Measurements from ENCODE around the gene TM4SF4.
"Not testable (repeated sequence)": the region's sequence is repeated elsewhere in the genome, so short reads cannot be mapped to it uniquely, and the experiment has no call there.

The TM4SF4 gene, protein sequence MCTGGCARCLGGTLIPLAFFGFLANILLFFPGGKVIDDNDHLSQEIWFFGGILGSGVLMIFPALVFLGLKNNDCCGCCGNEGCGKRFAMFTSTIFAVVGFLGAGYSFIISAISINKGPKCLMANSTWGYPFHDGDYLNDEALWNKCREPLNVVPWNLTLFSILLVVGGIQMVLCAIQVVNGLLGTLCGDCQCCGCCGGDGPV

DNA sequence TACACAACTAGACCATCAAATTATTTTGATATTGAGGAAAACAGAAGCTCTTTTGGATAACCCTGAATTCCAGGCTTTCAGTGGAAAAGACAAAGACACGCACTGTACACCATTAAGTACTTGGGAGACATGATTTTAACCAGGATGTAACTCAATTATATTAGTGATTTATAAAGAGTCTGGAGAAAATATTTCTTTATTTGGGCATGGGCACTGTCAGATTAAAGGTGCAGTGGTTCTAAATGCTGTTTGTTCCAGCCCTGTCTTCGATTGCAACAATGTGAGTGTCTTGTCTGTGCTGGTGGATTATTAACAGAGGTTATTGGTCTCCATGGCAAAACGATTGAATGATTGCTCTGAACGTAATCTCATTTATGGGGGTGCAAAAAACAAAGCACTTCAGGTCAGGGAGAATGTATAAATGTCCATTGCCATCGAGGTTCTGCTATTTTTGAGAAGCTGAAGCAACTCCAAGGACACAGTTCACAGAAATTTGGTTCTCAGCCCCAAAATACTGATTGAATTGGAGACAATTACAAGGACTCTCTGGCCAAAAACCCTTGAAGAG, at the start of gene TM4SF4:
Gene TM4SF4, plus strand, starts transcription at position 448 of the 568 bp plus-strand sequence. CDS start 181 bp downstream, outside the sequence.
- no peak for DNase-seq (ENCODE audit: low read depth)

DNA sequence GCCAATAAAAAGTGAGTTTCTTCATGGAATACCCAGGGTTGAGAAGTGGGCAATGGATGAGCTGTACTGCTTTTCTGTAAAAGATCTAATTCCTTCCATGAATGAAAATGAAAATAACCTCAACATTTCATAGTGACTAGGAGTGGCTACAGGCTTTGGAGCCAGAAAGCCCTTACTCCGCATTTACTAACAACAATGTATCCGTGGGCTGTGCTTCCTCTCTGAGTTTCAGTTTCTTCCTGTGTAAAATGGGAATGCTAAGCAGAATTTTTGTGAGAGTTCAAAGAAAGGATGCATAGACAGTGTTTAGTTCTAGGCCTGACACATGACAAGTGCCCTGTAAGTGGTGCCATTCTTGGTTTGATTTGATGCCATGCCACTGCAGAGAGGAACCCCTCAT, 49.6 kb upstream of the TM4SF4 start:
- no peak for DNase-seq (ENCODE audit: low read depth)

DNA sequence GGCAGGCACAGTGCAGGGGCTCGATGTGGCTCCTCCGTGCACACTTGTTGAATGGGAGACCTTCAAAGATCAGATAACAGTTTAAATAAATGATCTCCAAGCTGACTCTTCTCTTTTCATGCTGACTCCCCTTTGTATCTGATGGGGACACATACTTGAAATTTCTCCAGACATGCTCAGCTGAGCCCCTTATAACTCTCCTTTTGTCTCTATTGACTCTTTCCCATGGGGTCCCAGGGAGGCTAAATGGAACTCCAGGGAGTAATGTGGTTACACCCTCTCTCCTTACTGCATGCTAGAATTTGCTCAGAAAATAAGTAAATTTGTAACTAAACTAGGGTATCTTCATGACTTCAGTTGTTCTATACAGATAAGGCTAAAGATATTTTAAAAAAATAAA, 48.2 kb upstream of the TM4SF4 start:
- no peak for DNase-seq (ENCODE audit: low read depth)

DNA sequence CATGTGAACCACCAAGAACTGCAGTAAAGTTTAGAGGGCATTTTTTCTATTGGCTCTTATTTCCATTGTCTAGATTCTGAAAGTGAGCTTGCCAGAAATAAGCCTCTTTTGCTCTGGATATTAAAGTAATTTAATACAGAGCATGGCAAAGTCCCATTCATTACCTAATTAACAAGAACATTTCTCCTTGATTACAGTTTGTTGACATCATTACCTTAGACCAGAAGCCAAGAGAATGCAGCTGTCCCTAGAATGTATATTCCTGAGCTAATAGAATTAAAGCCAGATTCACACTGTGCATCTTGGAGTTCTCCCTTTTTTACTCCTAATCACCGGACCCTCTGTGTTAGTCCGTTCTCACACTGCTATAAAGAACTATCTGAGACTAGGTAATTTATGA, 46.4 kb upstream of the TM4SF4 start:
- DNase-seq (ENCODE audit: low read depth), result no peak

DNA sequence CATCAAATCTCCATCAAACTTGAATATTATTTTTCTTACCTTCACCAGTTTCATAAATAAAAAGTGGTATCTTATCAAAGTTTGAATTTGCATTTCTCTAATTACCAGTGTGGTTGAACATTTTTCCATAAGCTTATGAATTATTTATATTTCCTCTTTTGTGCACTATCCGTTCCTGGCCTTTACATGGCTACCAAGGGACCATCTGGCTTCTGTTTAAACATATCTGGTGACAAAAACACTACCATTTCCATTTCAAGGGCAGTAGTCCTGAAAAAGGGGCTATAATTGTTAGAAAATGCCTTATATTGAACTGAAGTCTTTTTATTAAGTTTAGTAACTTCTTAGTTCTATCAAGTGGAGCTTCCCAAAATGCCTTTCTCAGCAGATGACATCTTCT, 44.3 kb upstream of the TM4SF4 start:
- DNase-seq (ENCODE audit: low read depth), result no peak

DNA sequence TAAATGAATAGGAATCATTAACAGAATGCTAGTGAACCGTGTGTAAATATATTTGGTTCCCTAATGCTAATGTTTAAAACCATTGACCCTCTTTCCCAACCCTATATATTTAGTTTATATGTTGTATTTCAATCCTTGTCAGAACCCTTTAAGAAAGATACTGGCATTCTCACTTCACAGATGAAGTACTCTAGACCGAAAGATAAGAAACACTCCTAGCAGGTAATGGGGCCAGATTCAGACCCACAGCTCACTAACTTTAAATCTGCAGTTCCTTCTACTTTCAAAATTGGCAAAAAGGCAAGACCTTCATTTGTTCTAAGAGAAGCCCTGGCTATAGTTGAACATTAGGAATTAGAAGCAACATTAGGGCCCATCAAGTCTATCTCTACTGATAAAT, 42.3 kb upstream of the TM4SF4 start:
- DNase-seq (ENCODE audit: low read depth), result no peak

DNA sequence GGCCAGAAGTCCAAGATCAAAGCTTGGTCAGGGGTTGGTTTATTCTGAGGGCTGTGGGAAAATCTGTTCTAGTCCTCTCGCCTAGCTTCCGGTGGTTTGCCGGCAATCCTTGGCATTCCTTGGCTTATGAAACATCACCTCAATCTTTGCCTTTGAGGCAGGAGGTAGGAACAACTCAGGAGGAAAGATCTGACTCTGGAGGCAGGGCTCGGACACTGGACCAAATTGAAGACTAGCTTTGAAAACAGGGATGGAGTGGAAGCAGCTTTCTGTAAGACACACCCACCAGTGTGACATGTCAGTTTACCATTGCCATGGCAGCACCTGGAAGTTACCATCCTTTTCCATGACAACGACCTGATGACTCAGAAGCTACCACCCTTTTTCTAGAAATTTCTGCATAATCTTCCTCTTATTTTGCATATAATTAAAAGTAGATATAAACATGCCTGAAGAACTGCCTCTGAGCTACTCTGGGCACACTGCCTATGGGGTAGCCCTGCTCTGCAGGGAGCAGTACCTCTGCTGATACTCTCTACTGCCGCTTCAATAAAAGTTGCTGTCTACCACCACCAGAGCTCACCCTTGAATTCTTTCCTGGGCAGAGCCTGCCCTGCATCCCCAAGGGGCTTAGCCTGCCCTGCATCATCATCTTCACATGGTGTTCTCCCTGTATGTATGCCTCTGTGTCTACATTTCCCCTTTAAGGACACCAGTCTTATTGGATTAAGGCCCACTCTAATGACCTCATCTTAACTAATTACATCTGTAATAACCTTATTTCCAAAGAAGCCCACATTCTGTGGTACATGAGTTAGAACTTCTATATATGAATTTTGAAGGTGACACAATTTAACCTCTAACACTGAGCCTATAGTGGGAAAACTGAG, 38.3 kb upstream of the TM4SF4 start:
- no peak for DNase-seq (ENCODE audit: low read depth)

DNA sequence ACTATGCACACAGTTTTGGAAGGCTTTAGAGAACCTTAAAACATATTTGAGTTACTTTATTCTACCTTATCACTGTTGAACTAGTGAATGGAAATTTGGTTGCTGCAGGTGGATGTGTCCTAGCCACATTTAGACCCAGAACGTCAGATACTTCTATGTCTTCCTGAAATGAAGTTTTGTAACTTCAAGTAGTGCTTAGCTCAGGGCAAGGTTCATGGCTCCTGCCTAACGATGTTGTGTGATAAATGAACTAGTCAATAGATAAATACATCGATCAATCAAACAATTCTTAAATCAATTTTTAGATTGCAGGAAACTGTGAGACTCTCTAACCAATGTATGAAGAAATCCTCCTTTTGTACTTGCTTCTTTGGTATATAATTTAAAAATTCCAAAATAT, 37.2 kb upstream of the TM4SF4 start:
- DNase-seq (ENCODE audit: low read depth), result no peak

DNA sequence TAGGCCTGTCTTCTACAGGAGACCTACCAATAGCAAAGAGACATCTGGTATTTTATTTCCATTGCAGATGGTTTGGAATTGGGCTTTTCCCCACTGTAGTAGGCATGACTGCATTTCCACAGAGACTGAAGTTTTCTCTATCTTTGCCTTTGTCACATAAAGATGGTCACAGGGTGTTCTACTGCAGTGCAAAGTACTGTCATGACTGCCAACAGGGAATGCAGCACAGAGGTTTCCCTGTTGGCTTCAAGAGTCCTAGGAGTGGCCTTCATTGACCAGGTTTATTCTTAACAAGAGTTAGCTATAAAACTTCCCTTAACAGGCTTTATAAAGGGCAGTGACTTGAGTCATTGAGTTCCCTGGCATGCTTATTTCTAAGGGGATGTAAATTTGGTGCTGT, 36.8 kb upstream of the TM4SF4 start:
- no peak for DNase-seq (ENCODE audit: low read depth)

DNA sequence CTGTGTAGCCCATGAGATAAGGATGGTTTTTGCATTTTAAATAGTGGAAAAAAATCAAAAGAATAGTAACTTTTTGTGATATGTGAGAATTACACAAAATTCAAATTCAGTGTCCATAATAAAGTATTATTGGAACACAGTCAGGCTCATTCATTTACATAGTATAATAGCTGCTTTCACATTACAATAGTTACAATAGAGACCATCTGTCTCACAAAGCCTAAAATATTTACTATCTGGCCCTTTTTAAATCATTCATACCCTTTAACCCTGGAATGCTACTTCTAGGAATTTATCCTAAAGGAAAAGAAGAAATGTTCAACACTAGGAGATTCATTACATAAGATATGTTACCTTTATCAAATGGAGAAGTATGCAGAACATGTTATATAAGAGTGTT, 35.5 kb upstream of the TM4SF4 start:
- no peak for DNase-seq (ENCODE audit: low read depth)

DNA sequence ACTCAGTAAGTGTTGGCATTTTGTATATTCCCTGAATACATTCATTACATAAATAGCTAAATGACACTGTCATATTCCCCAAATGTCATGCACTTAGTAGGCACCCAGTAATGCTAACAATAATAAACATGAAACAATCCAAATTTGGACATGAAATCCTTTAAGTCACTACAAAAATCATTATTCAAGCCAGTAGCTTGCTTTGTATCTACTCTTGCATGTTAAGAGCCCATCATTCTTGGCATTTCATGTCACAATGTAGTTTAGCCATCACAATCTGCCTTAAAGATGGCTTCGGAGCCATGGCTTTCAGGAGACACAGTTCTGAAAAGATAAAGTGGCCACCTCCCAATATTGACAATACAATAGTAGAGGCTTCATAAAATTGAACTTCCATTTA, 32.9 kb upstream of the TM4SF4 start:
- no peak for DNase-seq (ENCODE audit: low read depth)

DNA sequence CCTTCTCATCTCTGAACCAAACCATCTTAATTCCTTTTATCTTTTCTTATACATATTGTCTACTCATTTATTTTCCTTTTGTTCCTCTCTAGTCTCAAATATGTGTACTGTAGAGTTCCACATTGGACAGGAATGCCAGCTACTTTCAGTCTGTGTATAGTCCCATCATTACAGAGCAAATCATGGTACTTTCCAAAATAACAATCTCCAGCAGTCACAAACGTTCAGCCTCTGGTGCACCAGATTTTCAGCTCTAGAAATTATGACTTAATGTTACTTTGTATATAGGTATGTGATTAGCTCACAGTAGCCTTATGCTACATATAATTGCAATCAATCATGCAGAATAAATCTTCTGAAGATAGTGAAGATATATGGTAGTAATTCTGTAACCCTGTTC, 32.5 kb upstream of the TM4SF4 start:
- DNase-seq (ENCODE audit: low read depth), result no peak

DNA sequence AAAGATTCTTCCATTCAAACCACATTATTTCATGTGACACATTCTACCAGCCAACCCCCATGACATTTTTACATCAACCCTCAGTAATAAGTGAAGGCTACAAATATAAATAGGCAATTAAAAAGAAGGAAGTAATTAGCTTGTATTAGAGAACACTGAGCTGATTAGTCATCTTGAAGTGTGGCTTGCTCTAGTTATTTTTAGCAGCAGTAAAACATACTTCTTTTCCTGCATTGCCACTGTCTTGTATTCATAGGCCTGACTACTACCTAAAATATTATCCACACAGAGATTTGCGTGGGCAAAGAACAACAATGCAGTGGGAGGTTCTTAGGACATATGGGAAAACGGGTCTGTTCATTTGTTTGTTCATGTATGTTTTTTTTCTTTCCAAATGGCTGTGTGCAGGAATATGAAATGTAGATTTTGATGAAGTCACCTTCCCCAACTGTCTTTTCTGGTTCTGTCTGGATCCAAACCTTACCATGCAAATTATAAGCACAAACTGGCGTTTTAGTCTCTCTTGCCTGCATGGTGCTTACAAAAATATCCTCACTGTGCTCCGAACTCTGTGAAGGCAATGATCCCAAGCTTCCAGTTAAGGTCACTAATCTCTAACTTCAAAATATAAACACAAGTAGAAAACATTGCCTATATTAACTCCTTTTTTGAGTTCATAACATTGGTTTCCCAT, 31.5 kb upstream of the TM4SF4 start:
- no peak for DNase-seq (ENCODE audit: low read depth)

DNA sequence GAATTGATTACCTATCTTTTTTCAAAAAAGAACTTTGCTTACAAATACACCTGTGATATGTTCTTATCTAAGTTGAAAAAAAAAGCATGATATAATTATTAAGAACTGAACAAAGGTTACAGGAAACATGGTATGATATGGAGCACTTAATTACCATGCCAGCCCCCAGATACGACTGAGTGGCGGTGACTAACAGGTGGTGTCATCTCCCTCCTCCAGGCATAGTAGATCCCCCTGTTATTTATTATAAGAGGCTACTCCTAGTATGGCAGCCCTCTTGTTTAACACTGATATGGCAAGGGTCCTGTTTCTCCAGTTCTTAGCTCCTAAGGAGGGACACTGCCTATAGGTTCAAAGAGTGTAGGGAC, 31.0 kb upstream of the TM4SF4 start:
- no peak for DNase-seq (ENCODE audit: low read depth)

DNA sequence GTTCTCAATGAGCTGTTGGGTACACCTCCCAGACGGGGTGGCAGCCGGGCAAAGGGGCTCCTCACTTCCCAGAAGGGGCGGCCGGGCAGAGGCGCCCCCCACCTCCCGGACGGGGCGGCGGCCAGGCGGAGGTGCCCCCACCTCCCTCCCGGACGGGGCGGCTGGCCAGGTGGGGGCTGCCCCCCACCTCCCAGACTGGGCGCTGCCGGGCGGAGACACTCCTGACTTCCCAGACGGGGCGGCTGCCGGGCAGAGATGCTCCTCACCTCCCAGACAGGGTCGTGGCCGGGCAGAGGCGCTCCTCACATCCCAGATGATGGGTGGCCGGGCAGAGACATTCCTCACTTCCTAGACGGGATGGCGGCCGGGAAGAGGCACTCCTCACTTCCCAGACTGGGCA, 29.6 kb upstream of the TM4SF4 start:
- DNase-seq (ENCODE audit: low read depth), result not testable (repeated sequence)

DNA sequence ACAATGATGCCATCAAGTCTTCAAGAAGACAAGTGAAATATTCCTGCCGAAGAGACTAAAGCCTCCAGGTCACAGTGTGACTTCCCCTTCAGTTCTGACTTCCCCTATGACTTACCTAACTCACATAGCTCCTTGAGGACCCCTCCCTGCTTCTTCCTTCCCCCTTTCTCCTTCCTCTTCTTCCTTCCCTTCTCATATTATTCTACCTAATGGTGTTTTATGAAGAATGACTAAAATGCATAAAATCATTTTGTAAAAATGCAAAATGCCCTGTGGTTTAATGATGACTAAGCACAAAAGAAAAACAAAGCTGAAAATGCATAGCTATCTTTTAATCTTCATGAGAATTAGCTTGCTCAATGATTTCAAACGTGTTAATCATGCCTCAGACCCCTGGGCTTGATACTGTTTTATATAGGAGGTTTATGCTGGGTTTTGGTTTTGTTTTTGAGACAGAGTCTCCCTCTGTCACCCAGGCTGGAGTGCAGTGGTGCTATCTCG, 26.1 kb upstream of the TM4SF4 start:
- no peak for DNase-seq (ENCODE audit: low read depth)

DNA sequence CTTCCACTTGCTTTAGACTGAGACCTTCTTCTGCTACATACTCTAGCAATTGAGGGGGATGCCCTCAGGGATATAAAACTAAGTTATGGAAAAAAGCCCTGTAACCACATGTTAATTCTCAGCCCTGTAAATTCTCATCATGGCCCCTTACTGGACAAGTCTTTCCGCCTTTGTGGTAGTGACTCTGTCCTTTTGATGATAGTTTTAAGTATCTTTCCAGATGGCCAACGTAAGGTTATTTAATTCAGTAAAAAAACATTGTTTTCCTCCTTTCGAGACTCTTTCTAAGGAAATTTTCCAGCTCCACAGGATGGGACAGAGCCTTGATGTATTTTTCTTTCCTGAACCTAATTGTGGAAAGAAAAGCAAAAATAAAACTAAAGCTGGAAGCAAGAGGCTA, 25.3 kb upstream of the TM4SF4 start:
- no peak for DNase-seq (ENCODE audit: low read depth)

DNA sequence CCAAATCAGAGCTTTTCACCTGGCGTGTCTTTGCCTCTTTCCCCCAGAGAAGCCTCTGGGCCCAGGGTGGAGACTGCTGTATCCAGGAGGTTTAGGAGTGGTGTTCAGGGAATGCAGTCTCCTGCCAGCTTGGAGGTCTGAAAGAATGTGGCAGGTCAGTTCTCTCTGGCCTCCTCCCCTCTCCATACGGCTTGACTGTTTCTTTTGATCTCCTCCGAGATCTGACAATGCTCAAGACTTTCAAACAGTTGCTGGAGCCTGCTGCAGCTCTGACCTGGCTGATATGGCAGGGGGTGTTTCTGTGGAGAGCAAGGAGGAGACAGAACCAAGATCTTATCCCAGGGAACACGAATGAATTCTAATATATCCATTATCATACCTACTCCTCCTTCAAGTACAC, 24.7 kb upstream of the TM4SF4 start:
- DNase-seq (ENCODE audit: low read depth), result no peak

DNA sequence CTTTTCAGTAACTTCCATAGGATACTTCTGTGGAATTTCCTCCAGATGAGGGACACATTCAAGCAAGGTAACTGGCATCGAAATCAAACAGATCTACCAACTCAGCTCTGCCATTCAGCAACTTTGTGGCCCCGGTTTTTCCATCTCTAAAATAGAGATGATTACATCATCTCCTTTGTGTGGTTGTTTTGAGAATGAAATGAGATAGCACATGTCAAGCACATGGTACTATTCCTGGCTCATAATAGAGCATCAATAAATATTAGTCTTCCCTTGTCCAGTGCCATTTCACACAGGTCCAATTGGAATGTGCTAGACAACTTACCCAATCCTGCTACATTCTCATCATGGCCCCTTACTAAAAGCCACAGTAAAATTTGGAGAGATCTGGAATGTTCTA, 24.2 kb upstream of the TM4SF4 start:
- no peak for DNase-seq (ENCODE audit: low read depth)

DNA sequence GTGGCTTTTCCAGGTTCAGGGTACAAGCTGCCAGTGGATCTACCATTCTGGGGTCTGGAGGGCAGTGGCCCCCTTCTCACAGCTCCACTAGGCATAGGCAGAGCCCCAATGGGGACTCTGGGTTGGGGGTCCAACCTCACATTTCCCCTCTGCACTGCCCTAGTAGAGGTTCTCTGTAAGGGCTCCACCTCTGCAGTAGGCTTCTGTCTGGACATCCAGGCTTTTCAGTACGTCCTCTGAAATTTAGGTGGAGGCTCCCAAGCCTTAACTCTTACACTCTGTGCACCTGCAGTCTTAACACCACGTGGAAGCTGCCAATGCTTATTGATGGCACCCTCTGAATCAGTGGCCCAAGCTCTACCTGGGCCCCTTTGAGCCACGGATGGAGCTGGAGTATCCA, 22.5 kb upstream of the TM4SF4 start:
- no peak for DNase-seq (ENCODE audit: low read depth)

DNA sequence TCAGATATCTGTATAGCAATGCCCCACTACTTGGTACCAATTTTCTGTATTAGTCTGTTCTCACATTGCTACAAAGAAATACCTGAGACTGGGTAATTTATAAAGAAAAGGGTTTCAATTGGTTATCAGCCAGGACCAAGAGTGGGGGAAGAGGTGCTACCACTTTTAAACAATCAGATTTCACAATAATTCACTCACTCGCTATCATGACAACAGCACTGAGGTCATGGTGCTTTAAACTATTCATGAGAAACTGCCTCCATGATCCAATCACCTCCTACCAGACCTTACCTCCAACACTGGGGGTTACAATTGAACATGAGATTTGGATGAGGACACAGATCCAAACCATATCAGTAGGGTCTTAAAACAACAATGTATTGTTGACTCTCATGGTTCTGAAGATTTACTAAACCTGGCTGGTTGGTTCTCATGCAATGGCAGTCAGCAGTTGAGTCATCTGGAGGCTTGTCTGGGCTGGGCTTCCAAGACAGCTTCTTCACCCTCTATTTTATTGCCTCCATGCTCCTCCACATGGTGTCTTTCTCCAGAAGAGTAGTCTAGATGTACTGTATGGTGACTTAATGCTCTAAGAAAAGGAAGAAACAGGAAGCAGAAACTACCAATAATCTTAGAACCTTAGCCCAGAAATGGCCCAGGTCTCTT, 21.2 kb upstream of the TM4SF4 start:
- no peak for DNase-seq (ENCODE audit: low read depth)

DNA sequence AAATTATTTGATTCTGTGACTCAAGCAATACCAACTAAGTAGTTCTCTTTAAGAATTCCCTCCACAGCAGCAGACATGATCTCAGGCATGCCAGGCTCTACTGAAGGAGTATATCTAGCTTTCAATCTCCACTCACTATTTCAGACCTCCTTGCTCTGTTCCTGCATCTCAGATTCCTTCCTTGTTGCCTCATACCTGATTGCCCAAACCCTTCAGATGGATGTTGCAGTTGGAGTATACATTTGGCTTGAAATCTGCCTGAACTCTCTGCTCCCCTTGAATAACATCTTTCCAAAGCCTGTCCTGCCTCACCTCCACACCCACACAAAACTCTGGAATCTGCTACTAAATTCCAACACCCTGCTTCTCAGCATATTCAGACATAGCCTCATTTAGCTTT, 19.8 kb upstream of the TM4SF4 start:
- no peak for DNase-seq (ENCODE audit: low read depth)
